HepG2 (cell line): Measurements from ENCODE around the gene GATA1. TPM values are rescaled to one million over a fixed set of nuclear protein-coding genes. Genes with fewer than 3 reads are reported as not detected.
A peak's percentile ranks its signal among the peaks of the same experiment; 100 is the strongest.

Experiments
- AGO2 ChIP-seq: fragments of 200-400 bp; formaldehyde crosslinking; optimal IDR thresholded peaks from 2 replicates; pipeline ENCODE3; 2017; ENCODE audit warnings: mild to moderate bottlenecking, low read depth, low read length, moderate library complexity
- CEBPG ChIP-seq: IDR thresholded peaks from 2 replicates; pipeline ENCODE4 v1.6.1; 2016
- EZH2 ChIP-seq: conservative IDR thresholded peaks from 2 replicates; pipeline ENCODE4 v1.6.1; 2012; ENCODE audit warnings: mild to moderate bottlenecking, low read depth, low read length, moderate library complexity
- GLI4 ChIP-seq: sonication (generic); formaldehyde crosslinking; IDR thresholded peaks from 2 replicates; pipeline ENCODE4 v1.5.1; 2020; ENCODE audit warnings: missing genetic modification reagents, mild to moderate bottlenecking, moderate library complexity, borderline replicate concordance
- HINFP ChIP-seq: sonication (generic); formaldehyde crosslinking; IDR thresholded peaks from 2 replicates; pipeline ENCODE4 v1.4.0; 2020; ENCODE audit warnings: low read depth, mild to moderate bottlenecking, missing genetic modification reagents
- KAT8 ChIP-seq: IDR thresholded peaks from 2 replicates; pipeline ENCODE4 v1.6.1; 2016; ENCODE audit warnings: missing genetic modification reagents, missing compliant biosample characterization
- KDM2A ChIP-seq: sonication (generic); formaldehyde crosslinking; IDR thresholded peaks from 2 replicates; pipeline ENCODE4 v1.4.0; 2020; ENCODE audit warnings: low read depth, missing genetic modification reagents, borderline replicate concordance
- KMT2A ChIP-seq: sonication (generic); formaldehyde crosslinking; IDR thresholded peaks from 2 replicates; pipeline ENCODE4 v1.4.0; 2020; ENCODE audit warnings: missing genetic modification reagents
- MAFG ChIP-seq: sonication (generic); formaldehyde crosslinking; IDR thresholded peaks from 2 replicates; pipeline ENCODE4 v1.5.1; 2020; ENCODE audit warnings: mild to moderate bottlenecking, missing genetic modification reagents
- MED13 ChIP-seq: sonication (generic); formaldehyde crosslinking; IDR thresholded peaks from 2 replicates; pipeline ENCODE4 v1.5.0; 2020; ENCODE audit warnings: missing genetic modification reagents
- POLR2A ChIP-seq, 2 experiments: IDR thresholded peaks; 2 replicates each; pipeline ENCODE4 v1.6.1; 2011; ENCODE audit warnings: low read depth in 2 of 2, low read length in 2 of 2, mild to moderate bottlenecking in 1 of 2, moderate library complexity in 1 of 2; ENCODE audit not compliant: insufficient read depth in 1 of 2
- POLR2G ChIP-seq: fragments of 200-400 bp; formaldehyde crosslinking; IDR thresholded peaks from 2 replicates; pipeline ENCODE4 v1.6.1; 2018; ENCODE audit warnings: mild to moderate bottlenecking, low read depth, low read length, moderate library complexity
- ZBTB26 ChIP-seq: IDR thresholded peaks from 2 replicates; pipeline ENCODE4 v1.6.1; 2016; ENCODE audit warnings: missing compliant biosample characterization, missing genetic modification reagents, borderline replicate concordance
- ZFP36L2 ChIP-seq: sonication (generic); formaldehyde crosslinking; IDR thresholded peaks from 2 replicates; pipeline ENCODE4 v1.4.0; 2020; ENCODE audit warnings: missing genetic modification reagents
- ZFY ChIP-seq: sonication (generic); formaldehyde crosslinking; IDR thresholded peaks from 2 replicates; pipeline ENCODE4 v1.4.0; 2020; ENCODE audit warnings: missing genetic modification reagents
- ZNF264 ChIP-seq: sonication (generic); formaldehyde crosslinking; IDR thresholded peaks from 2 replicates; pipeline ENCODE4 v1.4.0; 2020; ENCODE audit warnings: missing genetic modification reagents
- ZNF33B ChIP-seq: sonication (generic); formaldehyde crosslinking; IDR thresholded peaks from 2 replicates; pipeline ENCODE4 v1.5.1; 2020; ENCODE audit warnings: mild to moderate bottlenecking, missing genetic modification reagents
- ZNF362 ChIP-seq: sonication (generic); formaldehyde crosslinking; IDR thresholded peaks from 2 replicates; pipeline ENCODE4 v1.4.0; 2020; ENCODE audit warnings: missing genetic modification reagents, mild to moderate bottlenecking, borderline replicate concordance
- ZNF569 ChIP-seq: sonication (generic); formaldehyde crosslinking; IDR thresholded peaks from 2 replicates; pipeline ENCODE4 v1.5.0; 2020; ENCODE audit warnings: mild to moderate bottlenecking, missing genetic modification reagents, moderate library complexity, borderline replicate concordance
- ZNF660 ChIP-seq: sonication (generic); formaldehyde crosslinking; IDR thresholded peaks from 2 replicates; pipeline ENCODE4 v1.5.1; 2020; ENCODE audit warnings: mild to moderate bottlenecking, low read depth, missing genetic modification reagents, borderline replicate concordance
- ZNF704 ChIP-seq: sonication (generic); formaldehyde crosslinking; IDR thresholded peaks from 2 replicates; pipeline ENCODE4 v1.8.1; 2023; ENCODE audit warnings: mild to moderate bottlenecking, inconsistent platforms, moderate library complexity, missing genetic modification reagents, borderline replicate concordance
- ZNF720 ChIP-seq: sonication (generic); formaldehyde crosslinking; IDR thresholded peaks from 2 replicates; pipeline ENCODE4 v1.4.0; 2020; ENCODE audit warnings: missing genetic modification reagents
- ZNF766 ChIP-seq: sonication (generic); formaldehyde crosslinking; IDR thresholded peaks from 2 replicates; pipeline ENCODE4 v1.5.0; 2020; ENCODE audit warnings: missing genetic modification reagents, borderline replicate concordance
- ZNF790 ChIP-seq: sonication (generic); formaldehyde crosslinking; IDR thresholded peaks from 2 replicates; pipeline ENCODE4 v1.8.0; 2022; ENCODE audit warnings: missing genetic modification reagents, mild to moderate bottlenecking, borderline replicate concordance
- ZSCAN25 ChIP-seq: sonication (generic); formaldehyde crosslinking; IDR thresholded peaks from 2 replicates; pipeline ENCODE4 v1.8.0; 2022; ENCODE audit warnings: mild to moderate bottlenecking, missing genetic modification reagents
- polyA plus RNA-seq, 8 experiments: library from polyadenylated mRNA; depleted of rRNA in 3 of 8; stranded (reverse) in 7 of 8; unstranded in 1 of 8; fragments of >200 nt; fragmentation: Illumina TruSeq in 4 of 8; extraction: Trizol in 4 of 8; gene quantifications; 2 replicates each; pipeline versions ENCODE4 v1.2.1 to v1.2.3, GENCODE V29; 2011 to 2016; ENCODE audit warnings: low read depth in 4 of 8, missing spikeins in 1 of 8, mixed read lengths in 1 of 8; ENCODE audit not compliant: insufficient read depth in 1 of 8
- total RNA-seq, 5 experiments: library from RNA; depleted of rRNA; stranded (reverse); fragments of >200 nt; fragmentation: Illumina TruSeq; extraction: Trizol; gene quantifications; 2 replicates each; pipeline ENCODE4 v1.2.3, GENCODE V29; 2016; ENCODE audit warnings: low read depth in 1 of 5
- TF ChIP-seq, protein P1 (sequence below): sonication (generic); formaldehyde crosslinking; IDR thresholded peaks from 2 replicates; pipeline ENCODE4 v1.5.0; 2020; ENCODE audit warnings: mild to moderate bottlenecking, low read depth, missing genetic modification reagents, borderline replicate concordance

Gene GATA1
- total and polyA plus RNA-seq, 2 of the 13 experiments (the other 11 are each of a cell fraction or from before 2014, with no cell fraction given): 0.13 TPM; not detected in 1

DNA sequence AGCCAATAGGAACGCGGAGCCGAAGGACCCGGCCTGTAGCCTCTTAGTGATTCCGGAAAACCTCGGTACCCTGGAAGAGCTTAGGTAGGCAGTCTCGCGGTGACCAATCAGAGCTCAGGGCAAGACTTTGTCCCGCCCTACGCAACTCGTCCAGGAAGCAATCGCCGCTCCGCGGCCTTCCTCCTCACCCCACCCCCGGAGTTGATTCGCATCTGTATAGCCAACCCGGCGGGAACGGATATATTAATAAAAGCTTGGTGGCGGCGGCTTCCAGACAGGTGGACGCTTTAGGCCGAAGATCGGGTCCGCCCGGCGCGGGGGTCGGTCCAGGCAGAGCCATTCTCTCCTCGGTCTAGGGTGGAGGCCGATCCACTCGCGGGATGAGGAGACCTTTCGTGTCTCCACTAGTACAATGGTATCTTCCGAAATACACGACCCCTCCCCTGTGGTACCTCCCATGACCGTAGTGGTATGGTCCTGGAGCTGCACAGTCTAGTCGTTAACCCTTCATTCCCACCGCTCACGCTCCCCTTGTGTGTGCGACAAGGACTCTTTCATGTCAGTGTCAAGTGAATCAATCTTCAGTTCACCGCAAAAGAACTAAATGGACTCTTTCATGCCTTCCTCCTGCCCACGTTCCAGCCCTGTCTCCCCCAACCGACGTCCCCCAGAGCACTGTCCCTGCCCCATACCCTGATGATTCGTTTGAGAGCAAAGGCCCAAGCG, 49.0 kb upstream of the GATA1 start (continued):
- TF ChIP-seq ZNF704 (CRISPR knock-in tag) (no peak), MAFG (CRISPR knock-in tag) (no peak), ZNF33B (no peak), ZNF569 (no peak), ZNF720 (CRISPR knock-in tag) (no peak), ZSCAN25 (CRISPR knock-in tag) (no peak), GLI4 (CRISPR knock-in tag) (no peak), ZFP36L2 (CRISPR knock-in tag) (no peak), ZBTB26 (CRISPR knock-in tag) (no peak), POLR2A (IDR thresholded peaks at IDR 0.05; ENCODE audit: insufficient read depth in 1 of 2, low read depth in 2 of 2, low read length in 2 of 2) (peak; percentile 54 to 59; a peak in 2 of 4 replicates), KAT8 (peak; percentile 88), HINFP (CRISPR knock-in tag) (no peak), EZH2 (no peak), ZNF766 (CRISPR knock-in tag) (no peak), ZNF264 (no peak), ZNF790 (no peak), ZFY (peak; percentile 66), POLR2G (peak; percentile 74), ZNF660 (CRISPR knock-in tag) (no peak), MED13 (no peak), CEBPG (no peak), AGO2 (peak; percentile 51), KMT2A (CRISPR knock-in tag) (no peak), ZNF362 (CRISPR knock-in tag) (no peak), KDM2A (no peak; the same call in none of the 2 replicates)
- TF ChIP-seq, protein P1, sequence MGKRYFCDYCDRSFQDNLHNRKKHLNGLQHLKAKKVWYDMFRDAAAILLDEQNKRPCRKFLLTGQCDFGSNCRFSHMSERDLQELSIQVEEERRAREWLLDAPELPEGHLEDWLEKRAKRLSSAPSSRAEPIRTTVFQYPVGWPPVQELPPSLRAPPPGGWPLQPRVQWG (CRISPR knock-in tag): no peak
